Suppressor macrophage treated with lipopolysaccharide for 1 hour (primary cell): Measurements from ENCODE around the gene TP53I13.

Experiments
- DNase-seq, 3 donors: peaks; one replicate each; pipeline ENCODE4 v3.0.0-alpha.2; 2020 to 2022

The TP53I13 gene

GRCh38 chr17:29594519-29595090, 26.1 kb downstream of the TP53I13 start:
- DNase-seq = peak in 2 of 3 donors; percentile 23 to 34

GRCh38 chr17:29595107-29595942, 26.8 kb downstream of the TP53I13 start:
- DNase-seq = no peak

DNA sequence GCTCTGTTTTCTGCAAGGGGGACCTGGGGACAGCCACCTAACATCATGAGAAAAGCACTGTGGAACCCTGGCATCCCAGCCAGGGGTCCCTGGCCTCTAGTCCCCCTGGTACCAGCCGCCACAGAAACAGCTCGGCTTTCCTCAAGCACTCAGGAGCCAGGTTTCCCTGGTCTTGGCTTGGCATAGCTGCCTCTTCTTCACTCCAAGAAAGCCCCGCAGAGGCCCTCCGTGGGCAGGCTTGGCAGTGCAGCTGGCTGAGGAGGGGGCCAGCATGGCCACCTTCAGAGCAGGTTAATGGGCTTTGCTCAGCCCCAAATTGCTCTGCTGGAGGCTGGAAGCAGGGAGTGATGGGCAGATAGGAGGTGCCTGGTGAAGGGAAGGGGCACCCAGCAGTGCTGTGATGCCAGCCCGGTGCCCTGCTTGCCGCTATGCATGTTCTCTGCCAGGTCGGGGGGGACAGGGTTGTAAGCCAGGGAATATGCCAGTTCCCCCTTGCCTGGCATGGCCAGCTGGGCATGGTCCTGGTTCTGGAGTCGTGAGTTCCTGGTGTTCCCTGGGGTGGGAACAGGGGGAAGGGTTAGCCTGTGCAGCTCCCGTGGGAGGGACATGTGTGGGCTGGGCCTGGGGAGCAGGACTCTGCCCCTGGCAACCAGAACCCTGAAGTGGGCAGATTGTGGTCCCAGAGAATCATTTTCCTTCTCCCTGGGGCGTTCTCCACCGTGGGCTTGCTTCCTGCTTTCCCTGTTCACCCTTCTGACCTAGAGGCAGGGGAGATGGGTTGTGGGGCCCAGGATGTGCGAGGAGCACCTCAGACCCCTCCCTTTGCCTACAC, 27.7 kb downstream of the TP53I13 start:
- DNase-seq = no peak

DNA sequence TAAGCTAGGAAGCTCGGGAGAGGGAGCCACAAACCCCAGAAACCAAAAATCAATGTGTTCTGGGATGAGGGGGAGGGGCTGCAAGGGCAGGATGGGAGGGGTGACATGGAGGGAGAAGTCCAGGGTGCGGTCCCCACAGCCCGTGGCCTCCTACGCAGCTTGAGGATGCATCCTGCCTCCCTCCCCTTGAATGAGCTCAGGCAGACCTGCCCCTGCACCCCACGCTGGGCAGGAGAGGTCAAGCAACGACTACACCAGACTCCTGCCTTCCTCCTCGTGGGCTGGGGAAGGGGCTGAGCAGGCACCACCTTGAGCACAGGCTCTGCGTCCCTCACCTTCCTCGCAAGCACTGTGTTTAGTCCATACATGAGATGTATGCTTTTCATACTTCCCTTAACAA, 28.3 kb downstream of the TP53I13 start:
- DNase-seq = no peak

DNA sequence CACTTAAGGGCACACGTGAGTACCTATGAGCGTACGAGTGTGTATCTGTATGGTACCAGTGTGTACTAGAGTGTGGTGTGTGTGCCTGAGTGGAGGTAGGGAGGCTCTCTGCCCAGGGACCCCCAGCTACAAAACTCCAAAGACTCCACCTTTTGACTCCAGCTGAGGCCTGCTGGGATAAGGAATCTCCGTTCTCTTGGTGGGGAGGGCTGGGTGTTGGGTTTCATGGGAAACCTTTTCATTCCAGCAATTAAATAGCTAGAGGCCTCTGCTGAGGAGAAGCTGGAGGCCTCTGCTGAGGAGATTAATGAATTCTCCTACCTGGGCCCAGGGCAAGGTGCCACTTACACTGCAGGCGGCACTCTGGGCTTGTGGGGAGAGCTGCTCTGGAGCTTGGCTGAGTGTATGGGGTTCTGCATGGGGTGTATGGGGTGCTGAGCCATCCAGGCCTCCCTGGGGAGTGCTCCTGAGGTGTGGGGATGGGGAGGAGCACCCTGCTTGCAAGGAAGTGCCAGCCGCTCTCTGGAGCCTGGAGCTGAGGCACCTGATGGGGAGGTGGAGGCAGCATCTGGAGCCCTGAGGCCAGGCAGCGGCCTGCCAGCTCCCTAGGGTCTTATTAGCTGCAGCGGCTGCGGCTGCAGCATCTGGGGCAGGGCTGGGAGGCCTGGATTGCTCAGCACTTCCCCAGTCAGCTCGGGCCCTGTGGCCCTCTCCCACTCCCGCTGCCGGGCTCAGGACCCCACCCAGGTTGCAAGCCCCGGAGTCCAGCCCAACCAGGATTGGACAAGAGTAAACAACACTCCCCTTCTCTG, 29.1 kb downstream of the TP53I13 start:
- DNase-seq = no peak

DNA sequence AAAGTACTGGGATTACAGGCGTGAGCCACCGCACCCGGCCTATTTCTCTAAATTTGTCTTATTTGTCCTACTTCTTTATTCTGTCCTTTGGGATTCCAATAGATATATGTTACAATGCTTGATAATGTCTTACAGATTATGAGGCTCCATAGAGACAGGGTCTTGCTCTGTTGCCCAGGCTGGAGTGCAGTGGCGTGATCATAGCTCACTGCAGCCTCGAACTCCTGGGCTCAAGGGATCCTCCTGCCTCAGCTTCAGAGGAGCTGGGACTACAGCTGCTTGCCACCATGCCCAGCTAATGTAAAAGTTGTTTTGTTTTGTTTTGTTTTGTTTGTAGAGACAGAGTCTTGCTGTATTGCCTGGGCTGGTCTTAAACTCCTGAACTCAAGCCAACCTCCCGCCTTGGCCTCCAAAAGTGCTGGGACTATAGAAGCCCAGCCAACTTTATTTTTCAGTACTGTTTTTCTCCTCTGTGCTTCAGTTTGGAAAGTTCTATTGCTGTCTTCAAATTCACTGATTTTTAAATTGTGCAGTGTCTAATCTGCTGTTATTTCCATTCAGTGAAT, 34.7 kb downstream of the TP53I13 start:
- no peak for DNase-seq

GRCh38 chr17:29607557-29608195, 39.2 kb downstream of the TP53I13 start:
- no peak for DNase-seq

GRCh38 chr17:29608986-29609385, 40.5 kb downstream of the TP53I13 start:
- DNase-seq = no peak

- DNase-seq = no peak
Measured at GRCh38 chr17:29610395-29610794, 41.9 kb downstream of the TP53I13 start.

- no peak for DNase-seq
Measured at GRCh38 chr17:29611351-29612093, 43.0 kb downstream of the TP53I13 start.

DNA sequence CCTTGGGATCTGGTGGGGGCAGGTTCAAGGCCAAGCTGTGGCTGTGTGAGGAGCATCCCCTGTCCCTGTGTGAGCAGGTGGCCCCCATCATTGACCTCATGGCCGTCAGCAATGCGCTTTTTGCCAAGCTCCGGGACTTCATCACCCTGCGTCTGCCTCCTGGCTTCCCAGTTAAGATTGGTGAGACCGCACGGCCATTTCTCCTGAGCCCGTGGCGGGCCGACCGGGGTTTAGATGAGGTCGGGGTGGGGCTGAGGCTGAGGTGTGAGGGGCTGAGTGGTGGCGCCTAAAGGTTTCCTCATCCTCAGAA, 43.5 kb downstream of the TP53I13 start:
- no peak for DNase-seq

DNA sequence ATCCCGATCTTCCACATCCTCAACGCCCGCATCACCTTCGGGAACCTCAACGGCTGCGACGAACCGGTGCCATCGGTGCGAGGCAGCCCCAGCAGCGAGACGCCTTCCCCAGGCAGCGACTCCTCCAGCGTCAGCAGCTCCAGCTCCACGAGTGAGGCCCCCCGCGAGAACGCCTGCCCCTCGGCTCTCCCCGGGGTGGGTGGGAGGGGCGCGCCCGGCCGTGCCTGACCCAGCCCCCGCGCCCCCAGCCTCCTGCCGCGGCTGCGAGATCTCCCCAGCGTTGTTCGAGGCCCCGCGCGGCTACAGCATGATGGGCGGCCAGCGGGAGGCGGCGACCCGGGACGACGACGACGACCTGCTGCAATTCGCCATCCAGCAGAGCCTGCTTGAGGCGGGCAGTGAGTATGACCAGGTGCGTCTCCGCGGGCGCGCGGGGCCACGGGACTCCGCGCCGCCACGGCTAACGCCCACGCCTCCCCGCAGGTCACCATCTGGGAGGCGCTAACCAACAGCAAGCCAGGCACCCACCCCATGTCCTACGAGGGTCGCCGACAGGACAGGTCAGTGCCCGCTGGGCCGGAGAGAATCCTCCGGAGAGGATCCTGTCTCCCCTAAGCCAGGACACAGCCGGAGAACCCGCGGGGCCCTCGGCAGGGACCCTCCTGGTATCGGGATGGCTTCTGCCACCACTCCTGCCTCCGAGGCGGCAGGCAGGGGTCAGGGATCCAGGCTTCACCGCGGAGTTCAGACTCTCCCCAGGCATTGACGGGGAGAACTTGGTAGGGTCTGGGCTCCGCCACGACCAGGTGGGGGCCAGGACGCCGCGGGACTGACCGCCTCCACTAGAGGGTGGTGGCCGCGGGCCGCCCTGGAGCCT, 44.1 kb downstream of the TP53I13 start:
- no peak for DNase-seq

DNA sequence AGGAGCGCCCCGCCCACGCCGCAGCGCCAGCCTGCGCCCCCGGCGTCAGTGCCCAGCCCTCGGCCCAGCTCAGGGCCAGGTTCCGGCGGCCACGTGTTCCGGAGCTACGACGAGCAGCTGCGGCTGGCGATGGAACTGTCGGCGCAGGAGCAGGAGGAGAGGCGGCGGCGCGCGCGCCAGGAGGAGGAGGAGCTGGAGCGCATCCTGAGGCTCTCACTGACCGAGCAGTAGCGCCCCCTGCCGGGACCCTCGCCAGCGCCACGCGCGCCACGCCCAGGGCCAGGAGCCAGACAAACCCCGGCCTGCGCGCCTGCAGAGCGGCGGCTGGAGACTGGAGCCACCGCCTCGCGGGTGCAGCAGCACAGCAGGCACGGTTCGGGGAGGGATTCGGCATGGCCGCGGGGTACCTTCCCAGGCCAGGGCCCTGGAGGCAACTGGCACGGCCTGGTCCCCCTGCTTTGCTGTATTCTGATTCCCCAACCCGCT, 44.9 kb downstream of the TP53I13 start:
- DNase-seq = peak; percentile 95 to 98 (median 96)

- DNase-seq = no peak
Measured at GRCh38 chr17:29613856-29614255, 45.4 kb downstream of the TP53I13 start.

DNA sequence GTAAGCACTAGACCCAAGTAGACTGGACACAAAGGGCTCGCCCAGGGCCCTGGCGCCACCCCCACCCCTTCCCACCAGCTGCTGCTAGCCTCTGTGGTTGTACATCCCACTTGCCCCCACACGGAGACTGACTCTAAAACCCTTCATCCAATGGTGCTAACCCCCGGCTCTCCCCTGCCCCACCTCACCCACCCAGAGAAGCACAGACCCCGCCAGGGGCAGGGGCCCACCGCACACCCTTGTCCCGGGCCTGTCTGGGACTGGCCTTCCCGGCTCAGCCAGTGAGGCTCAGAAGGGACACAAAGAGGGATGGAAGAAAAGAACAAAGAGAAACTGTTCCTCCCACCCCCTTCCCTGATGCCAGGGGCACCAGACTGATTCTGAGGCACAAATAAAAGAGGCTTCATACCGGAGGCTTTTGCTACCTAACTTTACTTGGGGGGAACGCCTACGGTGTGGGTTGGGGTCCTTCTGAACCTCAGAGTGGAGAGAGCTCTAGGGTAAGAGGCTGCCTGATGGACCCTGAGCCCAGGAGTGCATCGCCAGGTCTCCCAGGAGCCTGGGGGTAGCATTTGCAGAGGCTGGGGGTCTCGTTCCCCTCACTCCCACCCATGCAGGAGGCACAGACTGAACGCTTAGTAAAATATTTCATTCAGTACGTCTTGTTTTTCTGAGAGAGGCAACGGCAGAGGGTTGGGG, 46.0 kb downstream of the TP53I13 start:
- no peak for DNase-seq

- DNase-seq = peak; percentile 67 to 71 (median 70)
Measured at GRCh38 chr17:29615048-29615385, 46.5 kb downstream of the TP53I13 start.

GRCh38 chr17:29615492-29616299, 47.2 kb downstream of the TP53I13 start:
- DNase-seq = peak; percentile 94 to 99 (median 97)

GRCh38 chr17:29616300-29617048, 48.0 kb downstream of the TP53I13 start:
- no peak for DNase-seq
